GM12875 (cell line): ENCODE results near the gene SHROOM3.
"Not testable (repeated sequence)": the region's sequence is repeated elsewhere in the genome, so short reads cannot be mapped to it uniquely, and the experiment has no call there.

Experiments
- H3K4me3 ChIP-seq: one replicate; pipeline ENCODE4 v1.5.1; 2011; ENCODE audit warnings: low read depth, low read length, control low read depth
- TF ChIP-seq, protein P1 (sequence below): IDR thresholded peaks from 2 replicates; pipeline ENCODE4 v1.5.1; 2011; ENCODE audit warnings: low read depth, mild to moderate bottlenecking, control low read depth, inconsistent platforms, low read length, moderate library complexity, borderline replicate concordance; ENCODE audit not compliant: insufficient read depth

Gene SHROOM3

DNA sequence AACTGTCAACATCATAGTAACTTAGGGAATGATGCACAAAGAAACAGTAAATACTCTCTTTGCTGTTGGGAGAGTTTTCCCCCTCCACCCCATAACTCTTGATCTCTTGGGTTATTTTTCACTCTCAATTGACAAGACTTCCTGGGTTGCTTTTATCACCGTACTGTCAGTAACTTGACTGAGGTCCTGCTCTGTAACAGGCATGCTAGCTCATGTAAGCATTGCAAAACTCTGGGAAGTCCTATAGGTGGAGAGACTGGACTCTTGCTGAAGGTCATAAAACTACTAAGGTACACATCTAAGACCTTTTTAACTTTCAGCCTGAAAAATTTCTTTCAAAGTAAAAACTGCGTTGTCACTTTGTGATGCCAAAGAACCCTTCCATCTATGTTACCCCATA, 10.9 kb downstream of the SHROOM3 start:
- TF ChIP-seq, protein P1, sequence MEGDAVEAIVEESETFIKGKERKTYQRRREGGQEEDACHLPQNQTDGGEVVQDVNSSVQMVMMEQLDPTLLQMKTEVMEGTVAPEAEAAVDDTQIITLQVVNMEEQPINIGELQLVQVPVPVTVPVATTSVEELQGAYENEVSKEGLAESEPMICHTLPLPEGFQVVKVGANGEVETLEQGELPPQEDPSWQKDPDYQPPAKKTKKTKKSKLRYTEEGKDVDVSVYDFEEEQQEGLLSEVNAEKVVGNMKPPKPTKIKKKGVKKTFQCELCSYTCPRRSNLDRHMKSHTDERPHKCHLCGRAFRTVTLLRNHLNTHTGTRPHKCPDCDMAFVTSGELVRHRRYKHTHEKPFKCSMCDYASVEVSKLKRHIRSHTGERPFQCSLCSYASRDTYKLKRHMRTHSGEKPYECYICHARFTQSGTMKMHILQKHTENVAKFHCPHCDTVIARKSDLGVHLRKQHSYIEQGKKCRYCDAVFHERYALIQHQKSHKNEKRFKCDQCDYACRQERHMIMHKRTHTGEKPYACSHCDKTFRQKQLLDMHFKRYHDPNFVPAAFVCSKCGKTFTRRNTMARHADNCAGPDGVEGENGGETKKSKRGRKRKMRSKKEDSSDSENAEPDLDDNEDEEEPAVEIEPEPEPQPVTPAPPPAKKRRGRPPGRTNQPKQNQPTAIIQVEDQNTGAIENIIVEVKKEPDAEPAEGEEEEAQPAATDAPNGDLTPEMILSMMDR = no peak
- no peak overlapping the region for H3K4me3 ChIP-seq

DNA sequence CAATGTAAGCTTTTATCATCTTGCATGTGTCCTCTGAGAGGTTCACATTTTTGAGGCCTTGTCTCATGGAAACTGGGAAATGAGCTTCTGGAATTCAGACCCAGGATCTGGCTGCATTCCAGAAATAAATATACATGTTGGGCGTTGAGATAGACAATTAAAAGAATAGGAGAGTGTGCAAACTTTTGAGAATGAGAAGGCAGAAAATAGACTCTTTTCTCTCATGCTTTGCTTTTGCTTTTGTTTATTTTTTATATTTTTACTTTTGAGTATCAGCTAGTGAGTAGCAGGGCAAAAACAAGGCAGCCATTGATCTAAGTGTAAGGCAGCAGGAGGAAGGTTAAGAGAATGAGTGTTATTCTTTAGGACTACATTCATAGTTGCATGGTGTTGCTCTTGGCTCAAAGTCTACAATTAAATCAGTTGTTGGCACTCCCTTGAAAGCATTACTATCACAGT, 12.4 kb downstream of the SHROOM3 start:
- H3K4me3 ChIP-seq = no peak overlapping the region
- TF ChIP-seq, protein P1 = no peak

DNA sequence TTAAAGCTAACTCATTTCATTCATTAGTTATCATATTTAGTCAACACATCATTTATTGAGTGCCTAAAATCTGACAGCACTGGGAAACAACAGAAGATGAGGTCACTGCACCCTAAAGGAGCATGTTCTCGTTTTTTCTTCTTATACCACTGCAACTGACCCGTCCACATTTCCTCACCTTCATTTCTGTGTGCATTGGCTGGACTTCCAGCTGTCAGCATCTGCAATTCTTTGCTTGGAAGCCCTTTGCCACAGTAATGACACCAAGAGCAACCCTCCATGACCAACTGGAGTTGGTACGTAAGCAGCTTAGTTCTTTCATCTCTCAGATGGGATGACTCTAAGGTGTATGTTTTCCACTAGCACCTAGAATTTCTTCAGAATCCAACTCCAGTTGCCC, 13.2 kb downstream of the SHROOM3 start:
- TF ChIP-seq, protein P1 = no peak
- no peak overlapping the region for H3K4me3 ChIP-seq

DNA sequence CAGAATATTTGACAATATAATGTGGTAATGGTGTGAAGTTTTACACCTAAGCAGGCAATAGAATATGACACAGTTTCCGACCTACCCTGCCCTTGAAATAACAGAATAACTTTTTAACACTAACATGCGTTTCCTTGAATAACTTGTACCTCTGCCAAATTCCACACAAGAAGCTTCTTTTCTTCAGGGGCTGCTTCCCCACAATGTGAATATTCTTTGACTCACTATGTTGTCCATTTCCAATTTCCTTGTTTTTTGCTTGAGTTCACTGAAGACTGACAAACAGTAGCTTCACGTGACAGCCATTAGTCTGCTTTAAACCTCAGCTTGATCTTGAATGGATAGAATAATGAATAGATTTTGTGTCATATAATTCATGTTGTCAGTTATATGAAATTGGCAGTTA, 14.3 kb downstream of the SHROOM3 start:
- TF ChIP-seq, protein P1 = no peak
- H3K4me3 ChIP-seq = no peak overlapping the region

DNA sequence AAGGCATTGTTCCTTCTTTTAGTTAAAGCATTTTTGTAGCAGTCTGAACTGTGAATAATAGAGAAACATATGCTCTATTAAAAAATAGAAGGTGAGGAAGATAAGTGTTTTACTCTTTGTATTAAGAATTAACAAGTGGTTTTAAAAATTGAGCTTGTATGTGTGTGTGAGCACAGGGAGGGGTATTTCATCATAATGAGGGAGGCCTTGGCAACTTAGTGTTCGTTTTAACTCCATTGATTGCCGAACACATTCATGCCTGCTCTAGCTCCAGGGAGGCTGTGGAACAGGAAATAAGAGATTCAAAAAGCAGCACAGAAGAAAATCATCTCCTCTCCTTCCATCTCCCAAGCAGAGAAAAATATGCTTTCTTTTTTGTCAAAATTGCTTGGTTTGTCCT, 14.8 kb downstream of the SHROOM3 start:
- TF ChIP-seq, protein P1 = no peak
- H3K4me3 ChIP-seq = no peak overlapping the region

DNA sequence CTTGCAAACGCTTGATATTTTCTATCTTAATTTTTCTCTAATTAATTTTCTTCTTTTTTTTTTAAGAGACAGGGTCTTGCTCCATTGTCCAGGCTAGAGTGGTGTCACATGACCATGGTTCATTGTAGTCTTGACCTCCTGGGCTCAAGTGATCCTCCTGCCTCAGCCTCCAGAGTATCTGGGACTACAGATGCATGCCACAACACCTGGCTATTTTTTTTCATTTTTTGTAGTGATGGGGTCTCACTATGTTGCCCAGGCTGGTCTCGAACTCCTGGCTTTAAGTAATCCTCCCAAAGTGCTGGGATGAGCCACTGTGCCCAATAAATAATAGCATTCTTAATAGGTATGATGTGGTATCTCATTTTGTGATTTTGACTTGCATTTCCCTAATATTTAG, 18.2 kb downstream of the SHROOM3 start:
- H3K4me3 ChIP-seq = no peak overlapping the region
- TF ChIP-seq, protein P1 = no peak

DNA sequence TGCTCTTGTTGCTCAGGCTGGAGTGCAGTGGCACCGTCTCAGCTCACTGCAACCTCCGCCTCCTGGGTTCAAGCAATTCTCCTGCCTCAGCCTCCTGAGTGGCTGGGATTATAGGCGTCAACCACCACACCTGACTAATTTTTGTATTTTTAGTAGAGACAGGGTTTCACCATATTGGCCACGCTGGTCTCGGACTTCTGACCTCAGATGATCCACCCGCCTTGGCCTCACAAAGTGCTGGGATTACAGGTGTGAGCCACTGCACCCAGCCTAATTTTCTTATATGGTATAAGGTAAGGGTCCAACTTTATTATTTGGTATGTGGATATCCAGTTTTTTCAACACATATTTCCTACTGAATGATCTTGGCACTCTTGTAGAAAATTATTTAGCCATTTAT, 19.0 kb downstream of the SHROOM3 start:
- not testable (repeated sequence) for H3K4me3 ChIP-seq

DNA sequence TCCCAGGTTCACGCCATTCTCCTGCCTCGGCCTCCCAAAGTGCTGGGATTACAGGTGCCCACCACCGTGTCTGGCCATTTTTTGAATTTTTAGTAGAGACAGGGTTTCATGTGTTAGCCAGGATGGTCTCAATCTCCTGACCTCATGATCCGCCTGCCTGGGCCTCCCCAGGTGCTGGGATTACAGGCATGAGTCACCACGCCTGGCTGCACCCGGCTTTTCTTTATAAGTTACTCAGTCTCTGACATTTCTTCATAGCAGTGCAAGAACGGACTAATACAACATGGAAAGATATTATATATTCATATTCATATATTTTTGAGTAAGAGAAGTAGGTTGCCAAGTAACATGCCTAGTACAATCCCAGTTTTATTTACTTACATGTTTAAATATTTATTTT, 22.9 kb downstream of the SHROOM3 start:
- TF ChIP-seq, protein P1 = no peak
- H3K4me3 ChIP-seq = no peak overlapping the region
